ENCODE results near the gene ARHGAP28. TPM values are rescaled to one million over a fixed set of nuclear protein-coding genes. Genes with fewer than 3 reads are reported as not detected.

Gene ARHGAP28
- total RNA-seq, 3 donors from 2014 or later (not counting 1 experiment from before 2014, with no cell fraction given) = not detected

DNA sequence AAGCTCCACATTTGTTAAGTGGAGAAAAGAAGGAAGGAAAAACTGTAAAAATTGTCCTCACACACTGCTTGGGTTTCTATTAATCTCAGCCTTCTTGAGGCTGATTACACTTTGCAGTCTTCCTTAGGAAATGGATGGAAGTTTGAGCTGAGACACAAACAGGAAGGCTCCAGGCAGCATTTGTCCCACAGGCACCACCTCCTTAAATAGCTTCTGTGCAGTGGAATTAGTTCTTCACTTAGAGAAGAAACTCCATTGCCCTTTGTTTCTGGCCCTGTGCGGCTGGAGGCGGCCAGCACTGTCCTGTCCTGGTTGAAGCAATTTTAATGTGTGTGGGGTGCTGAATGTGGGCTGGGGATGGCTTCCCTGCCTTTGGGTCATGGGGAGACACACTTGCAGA lies 44.3 kb downstream of the ARHGAP28 start:
- WGBS (ENCODE audit: insufficient coverage) = 85% methylated on average over 2 of the region's 2 CpGs
- Histone ChIP-seq H3K4me1 (ENCODE audit: control insufficient read depth, insufficient read depth, low read length) (no peaks in the 10 kb centered on the region), H3K4me3 (ENCODE audit: low read length) (no peak overlapping the region), H3K9me3 (ENCODE audit: control insufficient read depth, insufficient read depth, low read length) (no peaks in the 10 kb centered on the region), H3K27ac (ENCODE audit: low read length) (no peak overlapping the region), H3K36me3 (ENCODE audit: control insufficient read depth, insufficient read depth, low read length) (no peaks in the 10 kb centered on the region), H3K27me3 (ENCODE audit: control insufficient read depth, insufficient read depth, low read length) (no peaks in the 10 kb centered on the region)
- DNase-seq = no peak
- peaks cover 3 to 8% of the 10 kb centered on the region in 2 donors for H3K9me3 Mint-ChIP-seq
- TF ChIP-seq, protein P1, sequence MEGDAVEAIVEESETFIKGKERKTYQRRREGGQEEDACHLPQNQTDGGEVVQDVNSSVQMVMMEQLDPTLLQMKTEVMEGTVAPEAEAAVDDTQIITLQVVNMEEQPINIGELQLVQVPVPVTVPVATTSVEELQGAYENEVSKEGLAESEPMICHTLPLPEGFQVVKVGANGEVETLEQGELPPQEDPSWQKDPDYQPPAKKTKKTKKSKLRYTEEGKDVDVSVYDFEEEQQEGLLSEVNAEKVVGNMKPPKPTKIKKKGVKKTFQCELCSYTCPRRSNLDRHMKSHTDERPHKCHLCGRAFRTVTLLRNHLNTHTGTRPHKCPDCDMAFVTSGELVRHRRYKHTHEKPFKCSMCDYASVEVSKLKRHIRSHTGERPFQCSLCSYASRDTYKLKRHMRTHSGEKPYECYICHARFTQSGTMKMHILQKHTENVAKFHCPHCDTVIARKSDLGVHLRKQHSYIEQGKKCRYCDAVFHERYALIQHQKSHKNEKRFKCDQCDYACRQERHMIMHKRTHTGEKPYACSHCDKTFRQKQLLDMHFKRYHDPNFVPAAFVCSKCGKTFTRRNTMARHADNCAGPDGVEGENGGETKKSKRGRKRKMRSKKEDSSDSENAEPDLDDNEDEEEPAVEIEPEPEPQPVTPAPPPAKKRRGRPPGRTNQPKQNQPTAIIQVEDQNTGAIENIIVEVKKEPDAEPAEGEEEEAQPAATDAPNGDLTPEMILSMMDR (IDR thresholded peaks at IDR 0.05) = no peak
- no peaks in the 10 kb centered on the region for H3K27me3 Mint-ChIP-seq (ENCODE audit: low read depth in 2 of 2)
- intact Hi-C loops (cut with micrococcal nuclease) = no loop called here
- H3K27ac Mint-ChIP-seq = no peak overlapping the region
- no peaks in the 10 kb centered on the region for H3K4me1 Mint-ChIP-seq
- no peak overlapping the region for H3K4me3 Mint-ChIP-seq
- no peaks in the 10 kb centered on the region for H3K36me3 Mint-ChIP-seq
- ATAC-seq = no peak

DNA sequence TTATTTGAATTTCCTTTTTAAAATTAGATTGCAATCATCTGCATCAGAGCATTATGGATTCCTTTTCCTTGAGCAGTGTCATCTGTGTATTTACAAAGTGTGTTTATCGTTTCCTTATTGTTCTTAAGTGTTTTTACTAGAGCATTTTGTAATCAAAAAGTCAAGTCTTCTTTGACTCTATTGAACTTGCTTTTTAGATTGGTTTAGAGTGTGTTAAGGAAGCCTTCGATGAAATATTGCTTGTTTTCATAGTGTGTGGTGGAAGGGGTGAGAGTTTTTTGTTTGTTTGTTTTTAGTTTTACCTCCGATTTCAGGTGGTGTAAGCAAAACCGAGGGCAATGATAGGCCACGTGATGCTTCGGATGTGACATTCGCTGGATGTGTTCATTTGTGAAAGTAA lies 45.7 kb downstream of the ARHGAP28 start:
- intact Hi-C loops (cut with micrococcal nuclease) = no loop called here
- H3K9me3 Mint-ChIP-seq = peaks cover 3 to 8% of the 10 kb centered on the region in 2 donors
- Histone ChIP-seq H3K36me3 (ENCODE audit: control insufficient read depth, insufficient read depth, low read length) (no peaks in the 10 kb centered on the region), H3K27me3 (ENCODE audit: control insufficient read depth, insufficient read depth, low read length) (no peaks in the 10 kb centered on the region), H3K4me1 (ENCODE audit: control insufficient read depth, insufficient read depth, low read length) (no peaks in the 10 kb centered on the region), H3K27ac (ENCODE audit: low read length) (no peak overlapping the region), H3K4me3 (ENCODE audit: low read length) (no peak overlapping the region), H3K9me3 (ENCODE audit: control insufficient read depth, insufficient read depth, low read length) (no peaks in the 10 kb centered on the region)
- TF ChIP-seq, protein P1 (IDR thresholded peaks at IDR 0.05) = no peak
- H3K27ac Mint-ChIP-seq = no peak overlapping the region
- H3K36me3 Mint-ChIP-seq = no peaks in the 10 kb centered on the region
- WGBS (ENCODE audit: insufficient coverage) = 78% methylated on average over 5 of the region's 7 CpGs
- no peaks in the 10 kb centered on the region for H3K4me1 Mint-ChIP-seq
- DNase-seq = no peak
- no peaks in the 10 kb centered on the region for H3K27me3 Mint-ChIP-seq (ENCODE audit: low read depth in 2 of 2)
- no peak overlapping the region for H3K4me3 Mint-ChIP-seq
- no peak for ATAC-seq

DNA sequence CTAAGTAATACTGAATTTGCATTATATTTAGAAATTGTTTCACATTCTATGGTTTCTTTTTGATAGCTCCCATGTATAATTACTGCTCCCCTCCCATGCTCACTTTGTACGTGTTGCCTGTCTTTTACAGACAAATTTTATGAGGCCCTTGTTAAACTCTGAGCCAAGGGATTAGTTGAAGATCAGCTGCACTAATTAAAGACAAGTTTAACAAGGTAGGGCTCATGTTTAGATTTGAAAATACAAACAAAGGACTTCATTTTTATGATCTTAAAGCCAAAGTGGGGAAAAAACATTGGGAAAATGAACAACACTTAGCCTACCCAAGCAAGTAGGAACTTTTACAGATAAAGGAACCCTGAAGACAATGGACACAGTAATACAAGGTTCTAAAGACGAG lies 46.2 kb downstream of the ARHGAP28 start:
- no peaks in the 10 kb centered on the region for H3K27me3 ChIP-seq (ENCODE audit: control insufficient read depth, insufficient read depth, low read length)
- no peaks in the 10 kb centered on the region for H3K36me3 ChIP-seq (ENCODE audit: control insufficient read depth, insufficient read depth, low read length)
- H3K9me3 Mint-ChIP-seq = peaks cover 3 to 8% of the 10 kb centered on the region in 2 donors
- no peaks in the 10 kb centered on the region for H3K9me3 ChIP-seq (ENCODE audit: control insufficient read depth, insufficient read depth, low read length)
- no peaks in the 10 kb centered on the region for H3K4me1 ChIP-seq (ENCODE audit: control insufficient read depth, insufficient read depth, low read length)
- WGBS (ENCODE audit: insufficient coverage) = 74% methylated on average over 2 of the region's 2 CpGs
- no peak overlapping the region for H3K27ac Mint-ChIP-seq
- ATAC-seq (no peak), DNase-seq (no peak)
- no peak overlapping the region for H3K4me3 ChIP-seq (ENCODE audit: low read length)
- intact Hi-C loops (cut with micrococcal nuclease) = no loop called here
- no peaks in the 10 kb centered on the region for H3K4me1 Mint-ChIP-seq
- TF ChIP-seq, protein P1 (IDR thresholded peaks at IDR 0.05) = no peak
- H3K4me3 Mint-ChIP-seq = no peak overlapping the region
- H3K36me3 Mint-ChIP-seq = no peaks in the 10 kb centered on the region
- H3K27me3 Mint-ChIP-seq (ENCODE audit: low read depth in 2 of 2) = no peaks in the 10 kb centered on the region
- H3K27ac ChIP-seq (ENCODE audit: low read length) = no peak overlapping the region

DNA sequence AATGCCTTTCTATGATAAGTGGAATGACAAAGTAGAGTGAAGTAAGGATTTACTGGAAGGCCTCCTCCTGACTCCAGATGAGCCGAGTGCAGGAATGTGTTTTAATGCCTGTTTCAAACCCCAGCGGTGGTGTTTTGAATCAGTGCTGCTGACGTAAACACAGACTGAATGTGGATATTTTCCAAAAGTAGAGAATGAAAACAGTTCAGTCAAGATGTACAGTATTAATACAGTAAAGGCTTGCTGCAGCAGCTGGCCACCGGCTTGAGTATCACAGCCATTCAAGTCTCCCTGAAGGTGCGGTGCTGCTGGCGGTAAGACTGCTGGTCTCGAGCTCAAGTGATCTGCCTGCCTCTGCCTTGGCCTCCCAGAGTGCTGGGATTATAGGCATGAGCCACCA lies 46.7 kb downstream of the ARHGAP28 start:
- Histone ChIP-seq H3K27me3 (ENCODE audit: control insufficient read depth, insufficient read depth, low read length) (no peaks in the 10 kb centered on the region), H3K4me3 (ENCODE audit: low read length) (no peak overlapping the region), H3K36me3 (ENCODE audit: control insufficient read depth, insufficient read depth, low read length) (no peaks in the 10 kb centered on the region), H3K27ac (ENCODE audit: low read length) (no peak overlapping the region), H3K9me3 (ENCODE audit: control insufficient read depth, insufficient read depth, low read length) (no peaks in the 10 kb centered on the region), H3K4me1 (ENCODE audit: control insufficient read depth, insufficient read depth, low read length) (no peaks in the 10 kb centered on the region)
- TF ChIP-seq, protein P1 (IDR thresholded peaks at IDR 0.05) = no peak
- ATAC-seq (no peak), DNase-seq (no peak)
- Mint-ChIP-seq H3K36me3 (no peaks in the 10 kb centered on the region), H3K4me1 (no peaks in the 10 kb centered on the region), H3K4me3 (no peak overlapping the region), H3K27ac (no peak overlapping the region), H3K27me3 (ENCODE audit: low read depth in 2 of 2) (no peaks in the 10 kb centered on the region), H3K9me3 (peaks cover 3 to 8% of the 10 kb centered on the region in 2 donors)
- 91% methylated on average over 7 of the region's 7 CpGs for WGBS (ENCODE audit: insufficient coverage)
- intact Hi-C loops (cut with micrococcal nuclease) = no loop called here

All from natural killer cell (primary cell).